Type B pancreatic cell (in vitro differentiated cells): Measurements from ENCODE around the gene RPL35. TPM values are rescaled to one million over a fixed set of nuclear protein-coding genes. Genes with fewer than 3 reads are reported as not detected.

Experiments used
- DNase-seq: peaks from one replicate; pipeline ENCODE4 v3.0.0; 2021; ENCODE audit warnings: mixed read lengths; ENCODE audit not compliant: unreplicated experiment; ENCODE audit errors: extremely low spot score
- H3K27ac Mint-ChIP-seq: 2 replicates; pipeline ENCODE4 v1.8.0; 2021; ENCODE audit warnings: mild to moderate bottlenecking, mixed read lengths
- H3K27me3 Mint-ChIP-seq: 2 replicates; pipeline ENCODE4 v1.8.0; 2021; ENCODE audit warnings: mixed read lengths
- H3K36me3 Mint-ChIP-seq: 2 replicates; pipeline ENCODE4 v1.8.0; 2021; ENCODE audit warnings: mixed read lengths
- H3K4me1 Mint-ChIP-seq: one replicate; pipeline ENCODE4 v1.8.0; 2021; ENCODE audit warnings: mixed read lengths; ENCODE audit not compliant: unreplicated experiment
- H3K4me3 Mint-ChIP-seq: 2 replicates; pipeline ENCODE4 v1.8.0; 2021; ENCODE audit warnings: mild to moderate bottlenecking, mixed read lengths
- H3K9me3 Mint-ChIP-seq: 2 replicates; pipeline ENCODE4 v1.8.0; 2021; ENCODE audit warnings: mixed read lengths
- CTCF ChIP-seq: fragments of 200-600 bp; sonication (generic); conservative IDR thresholded peaks from 2 replicates; pipeline ENCODE4 v1.5.0; 2021; ENCODE audit warnings: antibody characterized with exemption, mild to moderate bottlenecking
- total RNA-seq: library from RNA; stranded (reverse); gene quantifications from 2 replicates; pipeline ENCODE4 v1.2.1, GENCODE V29; 2021; ENCODE audit warnings: low replicate concordance

The RPL35 gene
- total RNA-seq, 1 donor from 2014 or later: 1,381 TPM

GRCh38 chr9:124881138-124881743, 19.5 kb upstream of the RPL35 start:
- no peaks in the 10 kb centered on the region for H3K9me3 Mint-ChIP-seq
- no peaks in the 10 kb centered on the region for H3K27me3 Mint-ChIP-seq
- no peak for TF ChIP-seq CTCF
- H3K36me3 Mint-ChIP-seq: peaks cover 8% of the 10 kb centered on the region
- no peaks in the 10 kb centered on the region for H3K4me1 Mint-ChIP-seq
- H3K4me3 Mint-ChIP-seq: no peak overlapping the region
- DNase-seq: no peak
- no peak overlapping the region for H3K27ac Mint-ChIP-seq

- Mint-ChIP-seq H3K27ac (no peak overlapping the region), H3K4me1 (no peaks in the 10 kb centered on the region), H3K9me3 (no peaks in the 10 kb centered on the region), H3K4me3 (no peak overlapping the region), H3K27me3 (no peaks in the 10 kb centered on the region), H3K36me3 (peaks cover 4% of the 10 kb centered on the region)
- DNase-seq: no peak
- TF ChIP-seq CTCF: no peak
These were observed 18.7 kb upstream of the RPL35 start for GRCh38 chr9:124880501-124880900.

DNA sequence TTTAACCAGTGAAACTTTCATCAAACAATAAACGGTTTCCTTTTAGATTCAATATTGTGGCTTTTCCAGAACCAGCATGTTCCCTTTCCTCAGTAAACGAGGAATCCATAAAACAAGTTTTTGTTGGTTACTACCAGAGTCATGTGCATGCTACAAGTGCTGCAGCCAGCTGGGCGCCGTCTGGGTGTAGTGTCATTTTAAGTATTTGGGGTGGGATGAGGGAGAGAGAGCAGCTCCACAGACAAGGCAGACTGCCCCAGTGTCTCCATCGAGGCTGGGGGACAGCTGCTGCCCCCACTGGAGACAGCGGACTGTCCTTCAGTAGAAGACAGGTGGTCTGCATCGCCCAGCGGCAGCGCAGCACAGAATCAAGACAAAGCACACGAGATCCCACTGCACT, 17.5 kb upstream of the RPL35 start:
- Mint-ChIP-seq H3K27me3 (no peaks in the 10 kb centered on the region), H3K27ac (no peak overlapping the region), H3K9me3 (no peaks in the 10 kb centered on the region), H3K4me3 (no peak overlapping the region), H3K4me1 (no peaks in the 10 kb centered on the region), H3K36me3 (peaks cover 3% of the 10 kb centered on the region)
- no peak for TF ChIP-seq CTCF
- DNase-seq: no peak

DNA sequence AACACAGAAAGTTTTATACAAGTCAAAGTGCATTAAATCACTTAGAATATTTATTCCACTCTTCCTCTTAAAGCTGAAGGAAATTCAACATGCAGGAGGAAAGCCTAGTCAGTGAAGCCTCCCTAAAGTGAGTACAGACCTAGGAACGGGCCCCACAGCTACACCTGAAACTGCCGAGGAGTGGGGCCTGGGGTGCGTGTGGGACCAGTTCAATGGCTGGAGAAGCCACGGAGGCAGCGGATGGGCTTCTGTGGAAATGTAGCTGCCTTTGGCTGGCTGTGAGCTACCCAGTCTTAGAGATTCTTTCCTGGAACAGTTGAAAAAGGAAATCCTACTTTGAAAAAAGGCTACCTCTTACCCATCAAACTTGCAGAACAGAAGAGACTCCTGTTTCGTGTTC, 16.8 kb upstream of the RPL35 start:
- H3K9me3 Mint-ChIP-seq: no peaks in the 10 kb centered on the region
- TF ChIP-seq CTCF: no peak
- H3K4me3 Mint-ChIP-seq: no peak overlapping the region
- H3K36me3 Mint-ChIP-seq: peaks cover 3% of the 10 kb centered on the region
- no peak for DNase-seq
- no peak overlapping the region for H3K27ac Mint-ChIP-seq
- no peaks in the 10 kb centered on the region for H3K27me3 Mint-ChIP-seq
- H3K4me1 Mint-ChIP-seq: no peaks in the 10 kb centered on the region

DNA sequence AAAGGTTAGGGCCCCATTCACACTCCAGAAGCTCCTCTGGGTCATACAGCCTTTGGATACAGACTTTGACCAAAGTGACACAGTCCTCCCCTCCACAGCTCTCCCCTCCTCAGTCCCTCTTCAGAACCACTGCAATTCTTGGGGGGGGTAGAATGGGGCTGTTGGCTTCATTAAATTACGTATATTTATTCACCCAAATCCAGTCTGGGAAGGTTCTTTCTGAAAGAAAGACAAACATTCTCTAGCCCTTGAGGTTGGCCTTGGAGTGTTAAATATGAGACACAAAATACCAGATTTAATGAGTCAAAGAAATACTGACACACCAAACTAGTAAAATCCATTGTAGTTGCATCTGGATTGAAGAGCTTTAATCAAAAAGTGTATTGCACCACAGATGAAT, 16.3 kb upstream of the RPL35 start:
- H3K9me3 Mint-ChIP-seq: no peaks in the 10 kb centered on the region
- no peak for DNase-seq
- H3K36me3 Mint-ChIP-seq: peaks cover 6% of the 10 kb centered on the region
- TF ChIP-seq CTCF: no peak
- H3K27me3 Mint-ChIP-seq: no peaks in the 10 kb centered on the region
- H3K4me3 Mint-ChIP-seq: no peak overlapping the region
- no peak overlapping the region for H3K27ac Mint-ChIP-seq
- no peaks in the 10 kb centered on the region for H3K4me1 Mint-ChIP-seq
